ENCODE data around the gene TP73. TPM values are rescaled to one million over a fixed set of nuclear protein-coding genes. Genes with fewer than 3 reads are reported as not detected.

Gene TP73
- total RNA-seq, 4 donors from 2014 or later: 0.30 to 0.76 TPM; not detected in 2

GRCh38 chr1:3675436-3675835 is 23.1 kb downstream of the TP73 start:
- DNase-seq: no peak
- intact Hi-C loops (cut with DNase I; ENCODE audit: low total_unique reads): no loop called here

GRCh38 chr1:3676581-3677470 is 24.5 kb downstream of the TP73 start:
- no peaks in the 10 kb centered on the region for H3K4me1 ChIP-seq
- no peak for TF ChIP-seq CTCF (IDR thresholded peaks at IDR 0.05)
- no peak for TF ChIP-seq POLR2A (IDR thresholded peaks at IDR 0.05)
- no peaks in the 10 kb centered on the region for H3K27me3 ChIP-seq
- no peaks in the 10 kb centered on the region for H3K36me3 ChIP-seq
- H3K4me3 ChIP-seq: no peak overlapping the region
- no peak for DNase-seq
- intact Hi-C loops (cut with DNase I; ENCODE audit: low total_unique reads): no loop called here
- H3K9me3 ChIP-seq: no peaks in the 10 kb centered on the region
- H3K27ac ChIP-seq: no peak overlapping the region

More at GRCh38 chr1:3675436-3675835, 23.1 kb downstream of the TP73 start:
- Histone ChIP-seq H3K27ac (no peak overlapping the region), H3K27me3 (no peaks in the 10 kb centered on the region), H3K36me3 (no peaks in the 10 kb centered on the region), H3K9me3 (no peaks in the 10 kb centered on the region), H3K4me1 (no peaks in the 10 kb centered on the region), H3K4me3 (no peak overlapping the region)
- TF ChIP-seq POLR2A (IDR thresholded peaks at IDR 0.05) (no peak), CTCF (IDR thresholded peaks at IDR 0.05) (no peak)

GRCh38 chr1:3677484-3677883 is 25.2 kb downstream of the TP73 start:
- intact Hi-C loops (cut with DNase I; ENCODE audit: low total_unique reads): no loop called here
- Histone ChIP-seq H3K27me3 (no peaks in the 10 kb centered on the region), H3K4me3 (no peak overlapping the region), H3K36me3 (no peaks in the 10 kb centered on the region), H3K27ac (no peak overlapping the region), H3K4me1 (no peaks in the 10 kb centered on the region), H3K9me3 (no peaks in the 10 kb centered on the region)
- no peak for TF ChIP-seq POLR2A (IDR thresholded peaks at IDR 0.05)
- no peak for TF ChIP-seq CTCF (IDR thresholded peaks at IDR 0.05)
- DNase-seq: no peak

GRCh38 chr1:3678361-3679097 is 26.2 kb downstream of the TP73 start:
- H3K9me3 ChIP-seq: no peaks in the 10 kb centered on the region
- H3K4me3 ChIP-seq: no peak overlapping the region
- DNase-seq: no peak
- H3K4me1 ChIP-seq: no peaks in the 10 kb centered on the region
- intact Hi-C loops (cut with DNase I; ENCODE audit: low total_unique reads): no loop called here
- no peak for TF ChIP-seq POLR2A (IDR thresholded peaks at IDR 0.05)
- TF ChIP-seq CTCF (IDR thresholded peaks at IDR 0.05): no peak
- H3K27me3 ChIP-seq: no peaks in the 10 kb centered on the region
- no peaks in the 10 kb centered on the region for H3K36me3 ChIP-seq
- no peak overlapping the region for H3K27ac ChIP-seq

GRCh38 chr1:3679098-3679555 is 26.8 kb downstream of the TP73 start:
- Histone ChIP-seq H3K4me1 (no peaks in the 10 kb centered on the region), H3K27ac (no peak overlapping the region), H3K4me3 (no peak overlapping the region), H3K9me3 (no peaks in the 10 kb centered on the region), H3K27me3 (peaks cover 0 to 2% of the 10 kb centered on the region in 2 donors), H3K36me3 (no peaks in the 10 kb centered on the region)
- TF ChIP-seq POLR2A (IDR thresholded peaks at IDR 0.05) (no peak), CTCF (IDR thresholded peaks at IDR 0.05) (no peak)
- DNase-seq: no peak
- intact Hi-C loops (cut with DNase I; ENCODE audit: low total_unique reads): no loop called here
